HG02678 (cell line): ENCODE results near the gene OR13J1.

ENCODE experiments used
- ATAC-seq: cut with Tn5 transposase; IDR thresholded peaks from one replicate; pipeline ENCODE4 v1.9.1; 2021; ENCODE audit warnings: mild to moderate bottlenecking, moderate library complexity; ENCODE audit not compliant: unreplicated experiment

The OR13J1 gene

DNA sequence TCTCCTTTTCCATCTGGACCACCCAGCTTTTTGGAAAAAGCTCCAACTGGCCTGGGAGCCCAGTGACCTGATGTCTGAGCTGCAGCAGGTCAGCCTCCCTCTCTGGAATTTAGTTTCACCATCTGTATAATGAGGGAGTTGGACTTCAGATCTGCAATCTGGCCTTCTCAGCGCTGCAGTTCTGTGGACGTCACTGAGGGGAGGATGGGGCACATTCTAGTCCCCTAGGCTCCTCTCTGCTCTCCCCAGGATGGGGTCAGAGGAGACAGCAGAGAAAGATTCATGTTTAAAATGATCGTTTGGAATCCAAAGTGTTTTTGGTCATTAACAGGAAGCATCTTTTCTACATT lies 10.2 kb downstream of the OR13J1 start:
- no peak for ATAC-seq

DNA sequence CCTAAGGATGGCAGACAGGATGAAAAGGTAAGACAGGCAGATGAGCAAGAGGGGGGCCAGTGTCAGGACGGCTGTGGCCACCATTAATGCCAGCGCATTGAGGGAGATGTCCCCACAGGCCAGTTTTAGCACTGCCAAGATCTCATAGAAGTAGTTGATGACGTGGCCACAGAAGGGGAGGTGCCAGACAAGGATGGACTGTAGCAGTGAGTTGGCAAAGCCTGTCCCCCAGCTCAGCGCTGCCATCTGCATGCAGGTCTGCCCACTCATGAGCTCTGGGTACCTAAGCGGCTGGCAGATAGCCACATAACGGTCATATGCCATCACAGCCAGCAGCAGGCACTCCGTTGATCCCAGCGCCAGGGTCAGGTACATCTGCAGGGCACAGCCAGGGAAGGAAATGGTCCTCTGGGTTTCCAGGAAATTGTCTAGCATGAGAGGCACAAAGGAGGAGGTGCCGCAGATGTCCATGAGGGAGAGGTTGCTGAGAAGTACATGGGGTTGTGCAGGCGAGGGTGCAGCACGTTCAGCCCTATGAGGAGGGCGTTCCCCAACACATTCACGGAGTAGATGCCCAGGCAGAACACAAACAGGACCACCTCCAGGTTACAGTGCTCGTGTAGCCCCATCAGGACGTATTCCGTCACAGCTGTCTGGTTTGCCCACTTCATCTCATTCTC lies 10.8 kb downstream of the OR13J1 start:
- ATAC-seq, result no peak

DNA sequence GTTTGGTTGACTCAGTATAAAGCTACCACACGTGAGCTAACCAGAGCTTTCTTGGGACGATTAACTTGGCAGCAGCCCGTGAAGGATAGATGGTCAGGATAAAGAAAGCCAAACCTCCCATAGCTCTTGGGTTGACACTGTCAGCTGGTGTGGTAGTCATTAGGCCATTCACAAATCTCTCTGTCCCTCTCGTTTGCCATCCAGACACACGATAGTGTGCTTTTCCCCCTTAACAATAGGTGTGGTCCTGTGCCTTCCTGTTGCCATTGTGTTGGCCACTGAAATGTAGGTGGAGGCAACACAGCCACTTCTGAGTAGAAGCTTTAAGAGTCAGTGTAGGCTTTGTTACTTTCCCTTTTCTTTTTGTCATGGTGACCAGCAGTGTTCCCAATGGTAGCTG lies 11.7 kb downstream of the OR13J1 start:
- ATAC-seq, result no peak

DNA sequence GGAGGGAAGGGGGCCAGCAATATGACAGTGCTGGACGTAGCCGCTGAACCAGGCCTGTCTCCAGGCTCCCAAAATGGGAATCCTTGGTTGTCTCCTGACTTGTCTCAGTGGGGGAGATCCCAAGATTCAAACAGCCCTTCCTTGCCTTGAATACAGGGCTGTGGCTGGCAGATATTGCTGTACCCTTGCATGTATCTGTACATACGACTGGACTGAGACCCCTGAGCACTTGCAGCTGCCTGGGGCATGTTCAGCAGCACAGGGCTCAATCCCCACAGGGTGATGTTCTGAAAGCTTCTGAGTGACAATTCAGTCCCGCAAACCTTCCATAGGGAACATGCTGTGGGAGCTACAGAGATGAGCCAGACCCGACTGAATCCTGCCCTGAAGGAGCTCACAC lies 13.3 kb downstream of the OR13J1 start:
- no peak for ATAC-seq

DNA sequence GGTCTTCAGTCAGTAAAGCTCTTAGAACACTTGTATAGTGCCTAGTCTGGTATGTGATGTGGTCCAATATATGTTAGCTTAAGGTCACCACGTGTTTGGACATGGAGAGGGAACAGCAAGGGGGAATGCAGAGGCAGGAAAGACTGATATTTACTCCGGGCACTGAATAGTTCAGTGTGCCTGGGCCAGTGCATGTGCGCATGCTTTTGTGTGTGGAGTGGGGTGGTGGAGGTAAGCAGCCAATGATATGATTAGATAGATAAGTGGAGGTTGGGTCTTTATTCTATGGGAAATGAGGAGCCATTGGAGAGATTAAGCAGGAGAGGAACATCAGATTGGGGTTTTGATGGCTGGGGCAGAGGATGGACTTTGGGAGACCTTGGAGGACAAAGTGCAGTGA lies 14.0 kb downstream of the OR13J1 start:
- ATAC-seq, result no peak

DNA sequence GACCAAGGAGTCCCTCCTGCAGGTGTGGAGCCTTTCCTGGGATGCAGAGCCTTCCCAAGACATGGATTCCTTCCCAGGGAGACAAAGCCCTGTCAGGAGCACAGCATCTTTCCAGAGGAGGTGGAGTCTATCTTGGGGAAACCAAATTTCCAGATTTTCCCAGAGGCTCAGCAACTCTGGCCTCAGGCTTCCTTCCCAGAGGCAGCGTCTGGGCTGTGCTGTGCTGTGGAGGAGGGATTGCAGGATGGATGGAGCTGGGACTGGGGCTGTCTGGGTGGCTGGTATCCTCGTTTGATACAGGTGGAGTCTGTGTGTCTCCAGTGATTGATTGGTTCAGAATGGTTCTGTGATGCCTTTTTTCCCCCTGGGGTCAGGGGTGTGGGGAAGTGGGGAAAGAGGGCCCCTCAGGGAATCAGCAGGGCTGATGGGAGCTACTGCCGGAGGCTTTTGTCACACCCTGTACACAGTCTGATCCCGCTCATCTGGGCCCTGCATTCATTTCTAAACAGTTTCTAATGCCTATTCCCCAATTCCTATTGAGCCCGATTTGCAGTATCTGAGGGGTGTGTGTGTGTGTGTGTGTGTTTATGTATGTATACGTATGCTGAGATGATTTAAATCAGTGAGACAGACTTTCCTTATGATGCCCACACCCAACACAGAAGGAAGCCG lies 16.0 kb downstream of the OR13J1 start:
- no peak for ATAC-seq

DNA sequence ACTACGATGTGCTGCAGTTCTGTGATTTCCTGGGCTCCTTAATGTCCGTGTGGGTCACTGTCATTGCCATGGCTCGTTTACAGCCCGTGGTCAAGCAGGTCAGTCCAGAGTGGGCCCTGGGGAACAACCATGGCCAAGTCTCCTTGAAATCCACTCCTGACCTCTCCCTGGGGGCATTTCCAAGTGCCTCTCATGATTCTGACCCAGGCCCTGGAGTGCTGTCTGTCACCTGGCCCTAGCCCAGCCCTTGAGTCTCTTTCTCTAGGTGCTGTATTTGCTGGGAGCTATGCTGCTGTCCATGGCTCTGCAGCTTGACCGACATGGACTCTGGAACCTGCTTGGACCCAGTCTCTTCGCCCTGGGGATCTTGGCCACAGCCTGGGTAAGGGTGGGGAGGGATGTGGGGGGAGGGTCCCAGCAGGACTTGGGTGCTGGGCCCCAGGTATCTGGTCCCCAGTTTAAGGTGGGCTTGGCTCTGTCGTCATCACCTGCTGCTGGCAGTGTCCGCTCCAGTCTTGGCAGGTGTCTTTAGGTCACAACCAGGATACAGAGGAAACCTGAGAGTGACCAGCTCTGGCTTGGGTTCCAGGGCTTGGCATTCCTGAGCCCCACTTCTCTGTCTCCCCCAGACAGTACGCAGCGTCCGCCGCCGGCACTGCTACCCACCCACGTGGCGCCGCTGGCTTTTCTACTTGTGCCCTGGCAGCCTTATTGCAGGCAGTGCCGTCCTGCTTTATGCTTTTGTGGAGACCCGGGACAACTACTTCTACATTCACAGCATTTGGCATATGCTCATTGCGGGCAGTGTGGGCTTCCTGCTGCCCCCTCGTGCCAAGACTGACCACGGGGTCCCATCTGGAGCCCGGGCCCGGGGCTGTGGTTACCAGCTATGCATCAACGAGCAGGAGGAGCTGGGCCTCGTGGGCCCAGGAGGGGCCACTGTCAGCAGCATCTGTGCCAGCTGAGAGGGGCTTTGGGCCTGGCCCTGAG lies 17.0 kb downstream of the OR13J1 start:
- no peak for ATAC-seq

DNA sequence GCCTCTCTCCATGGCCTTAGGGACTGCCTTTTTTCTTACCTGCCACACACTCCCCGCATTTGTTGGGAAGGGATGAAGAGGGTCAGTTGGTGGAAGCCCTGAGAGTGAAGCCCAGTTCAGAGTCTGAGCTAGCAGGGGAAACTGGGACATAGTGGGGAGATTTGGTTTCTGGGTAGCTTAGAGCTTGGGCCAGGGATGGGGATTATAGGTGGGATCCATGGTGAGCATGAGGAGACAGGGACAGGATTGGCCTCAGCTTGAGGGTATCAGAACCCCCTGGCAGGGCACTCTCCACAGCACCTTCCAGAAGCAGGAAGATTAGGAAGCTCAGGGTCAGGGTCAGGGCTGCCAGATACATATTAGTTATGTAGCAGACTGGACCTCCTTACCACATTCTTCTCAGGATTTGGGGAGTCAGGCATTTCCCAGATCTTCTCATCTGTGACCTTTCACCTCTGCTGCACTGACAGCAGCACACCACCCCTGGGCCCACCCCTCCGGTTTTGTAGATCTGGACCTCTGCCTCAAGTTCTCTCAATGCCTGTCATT lies 17.9 kb downstream of the OR13J1 start:
- ATAC-seq, result no peak

DNA sequence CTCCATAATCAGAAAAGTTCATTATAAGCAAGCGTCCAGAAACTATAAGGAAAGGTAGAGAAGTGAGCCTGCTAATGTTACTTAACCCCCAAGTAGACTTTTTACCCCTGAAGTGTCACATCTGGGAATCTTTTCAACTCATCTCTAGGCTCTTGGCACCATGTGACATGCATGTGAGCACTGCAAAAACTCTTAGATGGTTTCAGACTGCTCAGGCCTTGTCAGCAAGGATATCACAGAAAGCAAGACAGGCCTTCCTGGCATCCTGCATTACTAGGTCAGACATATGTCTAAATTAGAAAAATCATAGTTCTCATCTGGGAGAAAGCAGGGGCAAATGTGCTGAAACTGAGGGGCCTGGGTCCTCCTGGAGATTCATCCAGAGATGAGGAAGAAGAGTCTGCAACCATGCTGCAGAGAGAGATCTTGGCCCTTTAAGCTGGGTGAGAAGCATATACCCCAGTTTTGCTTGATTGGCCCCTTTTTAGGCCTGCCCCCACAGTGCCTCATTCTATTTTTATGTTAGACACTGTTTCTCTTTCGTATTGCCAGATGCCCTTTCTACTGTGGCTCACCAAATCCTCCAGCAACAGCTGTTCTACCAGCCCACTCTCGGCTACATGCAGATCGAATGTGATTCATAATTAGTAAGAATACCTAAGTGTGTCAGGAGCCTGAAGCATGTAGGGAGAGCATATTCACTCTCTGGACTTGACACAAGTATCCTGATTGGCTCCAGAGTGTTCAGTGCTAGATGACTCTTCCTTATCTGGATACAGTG lies 22.2 kb downstream of the OR13J1 start:
- ATAC-seq, result peak; percentile 90

DNA sequence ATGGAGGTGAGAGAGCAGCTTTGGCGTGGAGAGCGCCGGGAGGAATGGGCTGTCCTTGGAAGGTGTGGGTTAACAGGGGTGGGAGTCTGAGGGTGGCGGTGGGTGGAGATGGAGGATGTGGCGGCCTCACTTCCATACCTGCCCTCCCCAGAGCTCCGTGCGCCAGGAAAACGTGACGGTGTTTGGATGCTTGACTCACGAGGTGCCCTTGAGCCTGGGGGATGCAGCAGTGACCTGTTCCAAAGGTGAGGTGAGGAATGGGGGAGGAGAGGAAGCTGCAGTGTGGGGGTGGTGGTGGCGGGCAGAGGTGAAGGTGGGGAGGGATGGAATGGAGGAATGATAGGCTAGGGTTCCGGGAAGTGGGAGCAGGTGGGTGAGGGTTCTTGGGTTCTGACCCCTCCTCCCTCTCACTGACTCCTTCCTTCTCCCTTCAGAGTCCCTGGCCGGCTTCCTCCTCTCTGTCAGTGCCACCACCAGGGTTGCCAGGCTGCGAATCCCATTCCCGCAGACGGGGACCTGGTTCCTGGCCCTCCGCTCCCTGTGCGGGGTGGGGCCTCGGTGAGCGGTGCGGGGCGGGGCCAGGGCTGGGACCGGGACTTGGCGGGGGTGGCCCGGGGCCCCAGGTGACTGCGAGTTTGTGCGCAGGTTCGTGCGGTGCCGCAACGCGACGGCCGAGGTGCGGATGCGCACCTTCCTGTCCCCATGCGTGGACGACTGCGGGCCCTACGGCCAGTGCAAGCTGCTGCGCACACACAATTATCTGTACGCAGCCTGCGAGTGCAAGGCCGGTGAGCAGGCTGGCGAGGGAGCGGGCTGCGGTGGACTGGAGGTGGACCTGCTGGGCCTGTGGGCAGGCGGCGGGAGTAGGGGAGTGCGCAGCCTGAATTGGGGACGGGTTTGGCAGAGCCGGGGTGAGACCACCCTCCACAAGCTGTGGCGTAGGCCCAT lies 24.1 kb downstream of the OR13J1 start:
- no peak for ATAC-seq

DNA sequence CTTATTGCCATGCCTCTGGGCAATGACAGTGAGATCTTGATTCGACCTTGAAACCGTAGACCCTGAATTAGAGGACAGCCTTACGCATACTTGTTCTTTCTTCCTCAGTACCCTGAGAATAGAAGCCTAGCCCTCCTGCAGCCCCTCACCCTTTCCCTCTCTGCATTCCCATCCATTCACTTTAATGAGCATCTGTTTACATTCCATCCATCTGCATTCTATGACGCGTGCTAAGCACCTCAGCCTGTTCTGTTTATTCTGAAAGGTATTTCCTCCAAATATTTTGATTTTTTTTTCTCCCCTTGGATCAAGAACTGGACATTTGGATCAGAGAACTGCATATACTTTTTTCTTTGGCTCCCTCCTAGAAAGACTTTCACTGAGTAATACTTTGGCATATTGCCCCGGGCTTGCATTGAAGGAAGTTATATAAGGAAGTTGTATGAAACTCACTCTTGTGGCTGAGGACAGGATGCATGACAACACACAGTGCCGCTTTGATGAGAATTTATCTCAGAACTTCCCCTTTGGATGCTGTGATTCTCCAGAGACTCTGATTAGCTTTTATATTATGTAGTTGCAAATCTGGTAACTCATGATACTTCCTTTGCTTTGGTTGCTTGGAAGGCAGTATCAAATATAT lies 25.5 kb downstream of the OR13J1 start:
- no peak for ATAC-seq

DNA sequence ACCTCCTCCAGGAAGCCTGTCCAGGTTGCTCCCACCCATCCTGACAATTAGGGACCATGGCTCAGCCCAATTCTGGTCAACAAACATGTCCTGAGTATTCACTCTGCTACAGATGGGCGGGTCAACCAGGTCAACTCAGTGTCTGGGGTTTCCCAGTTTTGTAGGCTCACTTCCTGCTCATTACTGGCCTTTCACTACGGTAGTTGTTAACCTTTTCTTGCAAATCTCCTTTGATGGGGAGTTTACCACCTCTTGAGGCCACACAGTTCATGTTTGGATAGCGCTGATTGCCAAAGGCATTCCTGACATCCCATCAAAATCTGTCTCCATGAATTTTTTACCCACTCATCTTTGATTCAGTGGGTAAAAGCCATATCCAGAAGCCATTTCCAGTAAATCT lies 27.4 kb downstream of the OR13J1 start:
- peak; percentile 72 for ATAC-seq

DNA sequence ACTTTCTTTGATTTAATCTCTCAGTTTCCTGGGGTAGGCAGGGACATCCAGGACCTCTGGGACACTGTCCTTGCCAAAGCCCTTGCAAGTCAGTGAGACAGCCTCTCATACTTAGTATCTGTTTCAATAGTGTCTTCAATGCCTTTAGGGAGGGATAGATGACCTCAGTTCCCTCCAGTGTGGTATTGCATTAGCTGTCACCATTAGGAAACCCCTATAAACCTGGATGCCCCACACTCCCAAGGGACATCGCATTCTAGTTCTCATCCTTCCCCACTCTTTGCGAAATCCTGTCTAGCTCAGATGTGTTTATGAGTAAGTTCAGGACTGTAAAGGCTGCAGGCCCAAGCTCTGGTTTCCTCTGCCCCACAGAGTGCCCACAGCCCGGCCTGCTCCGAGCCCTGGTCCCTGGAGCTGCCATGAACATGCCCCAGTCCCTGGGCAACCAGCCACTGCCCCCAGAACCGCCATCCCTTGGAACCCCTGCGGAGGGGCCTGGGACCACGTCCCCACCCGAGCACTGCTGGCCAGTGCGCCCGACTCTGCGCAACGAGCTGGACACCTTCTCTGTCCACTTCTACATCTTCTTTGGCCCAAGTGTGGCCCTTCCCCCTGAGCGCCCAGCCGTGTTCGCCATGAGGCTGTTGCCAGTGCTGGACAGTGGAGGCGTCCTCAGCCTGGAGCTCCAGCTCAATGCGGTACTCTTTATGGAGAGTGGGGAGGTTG lies 28.0 kb downstream of the OR13J1 start:
- ATAC-seq, result no peak

DNA sequence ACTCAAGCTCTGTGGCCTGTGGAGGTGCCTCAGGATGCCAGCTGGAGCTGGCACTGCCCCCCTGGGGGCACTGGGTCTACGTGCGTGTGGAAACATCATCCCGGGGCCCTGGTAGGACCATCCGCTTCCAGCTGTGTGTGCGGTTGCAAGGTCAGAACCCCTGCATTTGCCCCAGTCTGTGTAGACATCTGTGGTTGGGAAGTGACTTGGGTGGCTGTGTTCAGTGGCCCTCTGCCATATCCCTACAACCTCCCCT lies 28.6 kb downstream of the OR13J1 start:
- ATAC-seq, result no peak

DNA sequence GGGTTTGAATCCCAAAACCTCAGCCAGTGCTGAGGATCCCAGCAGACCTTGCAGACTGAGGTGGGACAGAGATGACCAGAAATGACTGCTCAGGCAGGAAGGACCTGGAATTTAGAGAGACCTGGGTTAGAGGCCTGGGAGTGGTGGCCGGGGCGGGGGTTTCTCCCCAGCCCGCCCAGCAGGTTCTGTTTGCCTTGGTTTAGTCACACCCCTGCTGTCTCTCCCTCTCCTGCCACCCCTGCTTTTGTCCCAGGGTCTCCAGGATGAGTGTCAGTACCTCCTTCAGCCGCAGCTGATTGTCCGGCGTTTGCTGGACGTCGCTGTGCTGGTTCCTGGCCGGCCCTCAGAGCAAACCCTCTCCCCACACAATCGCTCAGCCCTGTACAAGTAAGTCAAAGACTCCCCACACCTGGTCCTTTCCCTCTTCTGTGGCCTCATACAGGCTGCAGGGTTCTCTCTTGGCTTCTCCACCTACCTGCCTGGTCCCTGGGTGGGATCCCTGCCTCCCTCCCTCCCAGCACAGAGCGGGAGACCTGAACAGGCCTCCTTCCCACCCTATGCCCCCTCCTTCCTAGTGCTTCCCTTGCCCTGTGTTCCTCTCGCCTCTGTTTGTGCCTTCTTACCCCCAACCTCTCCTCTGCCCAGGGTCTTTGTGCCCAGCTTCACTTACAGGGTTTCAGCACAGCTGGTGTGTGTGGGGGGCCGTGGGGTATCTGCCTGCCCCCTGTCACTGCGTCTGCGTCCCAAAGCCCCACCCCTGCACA lies 29.1 kb downstream of the OR13J1 start:
- ATAC-seq, result no peak

DNA sequence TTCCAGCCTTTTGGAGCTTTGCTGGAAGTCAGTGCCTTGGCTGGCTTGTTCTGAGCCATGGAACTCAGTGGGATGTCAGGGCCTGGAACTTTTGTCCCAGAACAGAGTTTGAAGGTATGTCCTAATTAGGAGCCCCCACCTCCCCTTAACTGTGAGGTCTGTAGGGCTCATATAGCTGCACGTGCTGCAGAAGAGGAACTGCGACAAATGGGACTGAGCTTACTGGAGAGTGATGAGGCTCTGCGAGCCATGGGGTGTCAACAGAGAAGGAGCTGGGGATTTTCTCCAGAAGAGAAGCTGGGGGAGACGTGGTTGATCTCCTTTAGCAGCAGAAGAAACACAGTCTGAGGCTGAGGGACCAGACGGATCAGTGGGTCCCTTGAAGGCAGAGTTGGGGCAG lies 30.3 kb downstream of the OR13J1 start:
- ATAC-seq, result no peak

DNA sequence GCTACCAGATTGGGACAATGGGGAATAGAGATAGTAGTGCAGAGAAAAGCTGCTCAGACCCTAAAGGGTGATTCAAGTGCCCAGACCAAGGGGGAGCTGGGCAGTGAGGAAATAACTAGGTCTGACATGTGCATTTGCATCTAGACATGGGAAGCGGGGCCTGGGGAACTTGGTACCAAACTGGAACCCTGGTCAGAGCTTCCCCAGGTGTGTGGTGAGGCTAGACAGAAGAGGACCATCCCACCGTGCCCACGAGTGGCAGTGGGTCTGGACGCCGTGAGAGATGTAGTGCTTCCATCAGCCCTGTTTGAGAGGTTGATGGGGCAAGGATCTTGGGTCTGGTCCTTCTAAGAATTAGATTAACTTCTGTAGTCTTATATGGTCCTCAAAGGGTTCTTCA lies 33.6 kb downstream of the OR13J1 start:
- no peak for ATAC-seq

DNA sequence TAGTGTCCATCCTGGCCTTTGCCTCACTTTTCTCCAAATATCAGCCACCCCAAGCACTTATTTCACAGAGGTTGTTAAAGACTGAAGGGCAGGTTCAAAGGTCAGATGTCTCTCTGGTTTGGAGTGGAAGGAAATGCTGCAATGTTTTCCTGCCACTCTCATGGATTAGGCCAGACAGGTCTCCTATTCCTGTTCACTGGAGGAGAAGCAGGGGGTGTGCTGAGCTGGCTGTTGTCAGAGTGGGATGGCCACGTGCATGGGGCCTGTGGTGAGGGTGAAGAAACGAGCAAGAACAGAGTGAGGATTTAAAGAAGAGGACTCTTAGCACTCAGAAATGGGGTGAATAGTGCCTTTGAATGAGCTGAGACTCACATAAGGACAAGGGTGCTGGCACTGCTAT lies 34.4 kb downstream of the OR13J1 start:
- ATAC-seq, result no peak
